ENCODE measurements around the gene TTLL4.

The TTLL4 gene

DNA sequence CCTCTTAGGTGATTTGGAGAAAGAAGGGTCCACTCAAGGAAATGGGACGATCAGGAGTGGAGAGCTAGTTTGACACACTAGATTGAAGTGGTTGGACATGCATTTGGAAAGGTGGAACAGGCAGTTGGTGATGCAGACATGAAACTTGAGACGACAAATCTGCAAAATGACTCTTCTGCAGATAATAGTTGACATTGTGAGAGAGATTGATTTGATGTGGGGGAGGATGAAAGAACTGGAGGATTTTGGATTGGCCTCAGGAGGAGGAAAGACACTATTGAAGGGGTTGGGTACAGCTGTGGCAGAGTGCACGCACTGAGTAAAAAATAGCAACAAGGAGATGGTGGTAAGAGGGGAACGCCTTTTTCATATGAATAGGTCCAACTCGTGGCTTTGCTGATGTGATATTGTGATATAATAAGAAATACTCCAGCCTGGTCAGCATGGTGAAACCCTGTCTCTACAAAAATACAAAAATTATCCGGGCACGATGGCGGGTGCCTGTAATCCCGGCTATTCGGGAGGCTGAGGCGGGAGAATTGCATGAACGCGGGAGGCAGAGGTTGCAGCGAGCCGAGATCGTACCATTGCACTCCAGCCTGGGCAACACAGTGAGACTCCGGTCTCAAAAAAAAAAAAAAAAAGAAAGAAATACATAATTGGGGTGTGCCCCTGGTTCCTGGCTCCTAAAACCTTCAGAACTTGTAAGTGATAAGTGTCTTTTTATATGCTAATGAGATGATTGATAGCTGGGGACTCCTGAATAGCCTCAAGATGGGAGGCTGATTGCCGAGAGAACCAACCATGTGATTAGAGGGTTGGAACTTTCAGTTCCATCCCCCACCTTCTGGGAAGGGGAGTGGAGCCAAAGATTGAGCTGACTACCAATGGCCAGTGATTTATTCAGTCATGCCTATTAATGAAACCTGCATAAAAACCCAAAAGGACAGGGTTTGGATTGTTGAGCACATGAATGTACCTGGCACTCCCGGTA, 9.7 kb downstream of the TTLL4 start:
- H4K20me1 ChIP-seq (ENCODE audit: insufficient read depth, low read length), result no peaks in the 10 kb centered on the region

GRCh38 chr2:218721488-218721887, 10.9 kb downstream of the TTLL4 start:
- no peak overlapping the region for H3K4me3 ChIP-seq (ENCODE audit: low read depth, low read length, poor library complexity, severe bottlenecking)
- no peak overlapping the region for H3K4me2 ChIP-seq (ENCODE audit: low read length)
- TF ChIP-seq, protein P1, sequence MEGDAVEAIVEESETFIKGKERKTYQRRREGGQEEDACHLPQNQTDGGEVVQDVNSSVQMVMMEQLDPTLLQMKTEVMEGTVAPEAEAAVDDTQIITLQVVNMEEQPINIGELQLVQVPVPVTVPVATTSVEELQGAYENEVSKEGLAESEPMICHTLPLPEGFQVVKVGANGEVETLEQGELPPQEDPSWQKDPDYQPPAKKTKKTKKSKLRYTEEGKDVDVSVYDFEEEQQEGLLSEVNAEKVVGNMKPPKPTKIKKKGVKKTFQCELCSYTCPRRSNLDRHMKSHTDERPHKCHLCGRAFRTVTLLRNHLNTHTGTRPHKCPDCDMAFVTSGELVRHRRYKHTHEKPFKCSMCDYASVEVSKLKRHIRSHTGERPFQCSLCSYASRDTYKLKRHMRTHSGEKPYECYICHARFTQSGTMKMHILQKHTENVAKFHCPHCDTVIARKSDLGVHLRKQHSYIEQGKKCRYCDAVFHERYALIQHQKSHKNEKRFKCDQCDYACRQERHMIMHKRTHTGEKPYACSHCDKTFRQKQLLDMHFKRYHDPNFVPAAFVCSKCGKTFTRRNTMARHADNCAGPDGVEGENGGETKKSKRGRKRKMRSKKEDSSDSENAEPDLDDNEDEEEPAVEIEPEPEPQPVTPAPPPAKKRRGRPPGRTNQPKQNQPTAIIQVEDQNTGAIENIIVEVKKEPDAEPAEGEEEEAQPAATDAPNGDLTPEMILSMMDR (IDR thresholded peaks at IDR 0.05; ENCODE audit: low read length), result no peak
- no peak for TF ChIP-seq EZH2 (IDR thresholded peaks at IDR 0.05; ENCODE audit: borderline replicate concordance, low read length)
- H4K20me1 ChIP-seq (ENCODE audit: insufficient read depth, low read length), result no peaks in the 10 kb centered on the region
- H3K36me3 ChIP-seq (ENCODE audit: insufficient read depth, low read length), result peaks cover 23% of the 10 kb centered on the region
- peaks cover 28% of the 10 kb centered on the region for H3K79me2 ChIP-seq (ENCODE audit: insufficient read depth, low read length)
- no peak overlapping the region for H2AFZ ChIP-seq (ENCODE audit: low read length)
- H3K27me3 ChIP-seq (ENCODE audit: insufficient read depth, low read length), result no peaks in the 10 kb centered on the region
- no peak overlapping the region for H3K27ac ChIP-seq (ENCODE audit: low read depth, low read length, poor library complexity, severe bottlenecking)
- H3K9me2 ChIP-seq (ENCODE audit: low read depth, low read length), result no peaks in the 10 kb centered on the region
- H3F3A ChIP-seq (ENCODE audit: insufficient read depth, low read length), result no peaks in the 10 kb centered on the region
- peaks cover 7% of the 10 kb centered on the region for H3K9me3 ChIP-seq (ENCODE audit: low read length)
- no peaks in the 10 kb centered on the region for H3K4me1 ChIP-seq (ENCODE audit: insufficient read depth, low read length, severe bottlenecking)
- no peak overlapping the region for H3K9ac ChIP-seq (ENCODE audit: low read length)

More for the DNA sequence above, 9.7 kb downstream of the TTLL4 start:
- Histone ChIP-seq H3K27ac (ENCODE audit: low read depth, low read length, poor library complexity, severe bottlenecking) (no peak overlapping the region), H3K36me3 (ENCODE audit: insufficient read depth, low read length) (peaks cover 22% of the 10 kb centered on the region), H3K4me1 (ENCODE audit: insufficient read depth, low read length, severe bottlenecking) (no peaks in the 10 kb centered on the region), H3K4me2 (ENCODE audit: low read length) (no peak overlapping the region), H3K4me3 (ENCODE audit: low read depth, low read length, poor library complexity, severe bottlenecking) (no peak overlapping the region), H3F3A (ENCODE audit: insufficient read depth, low read length) (no peaks in the 10 kb centered on the region), H3K9me2 (ENCODE audit: low read depth, low read length) (no peaks in the 10 kb centered on the region), H2AFZ (ENCODE audit: low read length) (no peak overlapping the region), H3K9ac (ENCODE audit: low read length) (no peak overlapping the region), H3K9me3 (ENCODE audit: low read length) (no peaks in the 10 kb centered on the region), H3K27me3 (ENCODE audit: insufficient read depth, low read length) (no peaks in the 10 kb centered on the region), H3K79me2 (ENCODE audit: insufficient read depth, low read length) (peaks cover 20% of the 10 kb centered on the region)
- no peak for TF ChIP-seq EZH2 (IDR thresholded peaks at IDR 0.05; ENCODE audit: borderline replicate concordance, low read length)
- TF ChIP-seq, protein P1 (IDR thresholded peaks at IDR 0.05; ENCODE audit: low read length), result no peak

- Histone ChIP-seq H3K36me3 (ENCODE audit: insufficient read depth, low read length) (peaks cover 22% of the 10 kb centered on the region), H3K9ac (ENCODE audit: low read length) (no peak overlapping the region), H3K4me3 (ENCODE audit: low read depth, low read length, poor library complexity, severe bottlenecking) (no peak overlapping the region), H3K9me2 (ENCODE audit: low read depth, low read length) (no peaks in the 10 kb centered on the region), H3K27me3 (ENCODE audit: insufficient read depth, low read length) (no peaks in the 10 kb centered on the region), H3K9me3 (ENCODE audit: low read length) (peaks cover 7% of the 10 kb centered on the region), H3K79me2 (ENCODE audit: insufficient read depth, low read length) (peaks cover 28% of the 10 kb centered on the region), H3K27ac (ENCODE audit: low read depth, low read length, poor library complexity, severe bottlenecking) (no peak overlapping the region), H4K20me1 (ENCODE audit: insufficient read depth, low read length) (no peaks in the 10 kb centered on the region), H3K4me1 (ENCODE audit: insufficient read depth, low read length, severe bottlenecking) (no peaks in the 10 kb centered on the region), H3F3A (ENCODE audit: insufficient read depth, low read length) (no peaks in the 10 kb centered on the region), H3K4me2 (ENCODE audit: low read length) (no peak overlapping the region), H2AFZ (ENCODE audit: low read length) (no peak overlapping the region)
- no peak for TF ChIP-seq EZH2 (IDR thresholded peaks at IDR 0.05; ENCODE audit: borderline replicate concordance, low read length)
Measured at GRCh38 chr2:218721934-218722333, 11.3 kb downstream of the TTLL4 start.
